ENCODE measurements around the gene RNU1-3.
A peak's percentile ranks its signal among the peaks of the same experiment; 100 is the strongest.
"Not testable (repeated sequence)": the region's sequence is repeated elsewhere in the genome, so short reads cannot be mapped to it uniquely, and the experiment has no call there.

Gene RNU1-3

DNA sequence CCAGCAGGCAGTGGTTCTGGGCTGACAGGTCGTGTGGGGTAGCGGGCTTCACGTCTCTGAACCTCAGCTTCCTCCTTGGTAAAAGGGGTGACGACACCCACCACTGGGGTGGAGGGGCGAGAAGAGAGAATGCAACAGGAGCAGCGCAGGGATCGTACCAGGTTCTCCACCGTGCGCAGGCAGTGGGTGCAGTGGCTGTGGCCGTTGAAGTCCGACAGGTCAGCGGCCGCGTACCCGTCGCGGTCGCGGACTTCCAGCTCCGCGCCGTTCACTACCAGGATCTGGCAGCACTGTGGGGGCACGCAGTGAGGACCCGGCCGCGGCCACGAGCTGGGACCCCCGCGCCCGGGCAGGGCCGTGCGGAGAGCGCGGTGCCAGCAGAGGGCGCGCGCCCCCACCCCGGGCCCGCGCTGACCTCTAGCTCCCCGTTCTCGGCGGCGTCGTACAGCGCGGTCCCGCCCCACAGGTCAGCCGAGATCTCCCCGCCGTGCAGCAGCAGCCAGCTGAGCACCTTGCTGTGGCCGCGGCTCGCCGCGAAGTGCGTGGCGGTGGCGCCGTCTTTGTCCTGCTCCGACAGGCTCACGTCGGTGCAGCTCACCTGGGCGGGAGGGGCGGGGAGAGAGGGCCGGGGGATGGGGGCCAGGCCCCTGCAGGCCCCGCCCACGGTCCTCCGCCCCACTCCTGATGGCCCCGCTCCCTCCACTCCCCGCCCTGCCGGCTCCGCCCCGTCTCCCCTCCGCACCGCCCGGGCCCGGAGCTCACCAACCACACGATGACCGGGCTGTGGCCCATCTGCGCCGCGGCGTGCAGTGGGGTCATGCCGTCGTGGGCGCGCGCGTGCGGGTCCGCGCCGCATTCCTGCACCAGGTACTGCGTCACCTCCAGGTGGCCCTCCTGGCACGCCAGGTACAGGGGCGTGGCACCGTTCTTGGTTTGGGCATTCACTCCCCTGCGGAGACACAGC is 40.7 kb upstream of the RNU1-3 start:
- H3K27ac ChIP-seq; H3K4me3 ChIP-seq (IDR thresholded peaks at IDR 0.05; ENCODE audit: insufficient read depth, low read depth, low read length): not testable (repeated sequence)
- TF ChIP-seq, protein P1, sequence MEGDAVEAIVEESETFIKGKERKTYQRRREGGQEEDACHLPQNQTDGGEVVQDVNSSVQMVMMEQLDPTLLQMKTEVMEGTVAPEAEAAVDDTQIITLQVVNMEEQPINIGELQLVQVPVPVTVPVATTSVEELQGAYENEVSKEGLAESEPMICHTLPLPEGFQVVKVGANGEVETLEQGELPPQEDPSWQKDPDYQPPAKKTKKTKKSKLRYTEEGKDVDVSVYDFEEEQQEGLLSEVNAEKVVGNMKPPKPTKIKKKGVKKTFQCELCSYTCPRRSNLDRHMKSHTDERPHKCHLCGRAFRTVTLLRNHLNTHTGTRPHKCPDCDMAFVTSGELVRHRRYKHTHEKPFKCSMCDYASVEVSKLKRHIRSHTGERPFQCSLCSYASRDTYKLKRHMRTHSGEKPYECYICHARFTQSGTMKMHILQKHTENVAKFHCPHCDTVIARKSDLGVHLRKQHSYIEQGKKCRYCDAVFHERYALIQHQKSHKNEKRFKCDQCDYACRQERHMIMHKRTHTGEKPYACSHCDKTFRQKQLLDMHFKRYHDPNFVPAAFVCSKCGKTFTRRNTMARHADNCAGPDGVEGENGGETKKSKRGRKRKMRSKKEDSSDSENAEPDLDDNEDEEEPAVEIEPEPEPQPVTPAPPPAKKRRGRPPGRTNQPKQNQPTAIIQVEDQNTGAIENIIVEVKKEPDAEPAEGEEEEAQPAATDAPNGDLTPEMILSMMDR (conservative IDR thresholded peaks at IDR 0.05; ENCODE audit: low read depth, low read length), result 0 out of 2 replicates have a peak, but pooled peaks have one; percentile 13

DNA sequence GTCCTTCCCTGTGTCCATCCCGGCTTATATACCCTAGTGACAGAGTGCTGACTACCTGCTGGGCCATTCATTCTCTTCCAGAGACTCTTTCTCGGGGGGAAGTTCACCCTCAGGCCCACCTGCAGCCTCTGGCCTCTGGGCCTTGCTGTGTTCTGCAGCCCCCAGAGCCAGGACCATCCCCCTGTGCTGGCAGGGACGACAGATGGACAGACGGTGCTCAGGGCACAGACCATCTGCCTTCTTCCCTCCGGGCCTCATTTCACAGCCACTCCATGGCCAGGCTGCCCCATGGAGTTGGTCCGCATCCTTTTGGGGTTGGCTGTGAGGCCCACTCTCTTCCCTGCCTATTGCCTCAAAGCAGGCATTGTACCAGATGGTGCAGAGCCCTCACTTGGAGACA is 39.6 kb upstream of the RNU1-3 start:
- not testable (repeated sequence) for H4K20me1 ChIP-seq (ENCODE audit: insufficient read depth); H3K27me3 ChIP-seq (ENCODE audit: insufficient read depth, low read depth); H3K9ac ChIP-seq; H3K79me2 ChIP-seq (ENCODE audit: insufficient read depth, low read depth); H3K27ac ChIP-seq; H3K36me3 ChIP-seq (ENCODE audit: insufficient read depth); H3K4me1 ChIP-seq (ENCODE audit: low read depth, poor library complexity, severe bottlenecking); H3K4me3 ChIP-seq (IDR thresholded peaks at IDR 0.05; ENCODE audit: insufficient read depth, low read depth, low read length); H3K4me2 ChIP-seq; H2AFZ ChIP-seq (ENCODE audit: low read depth)

More for the DNA sequence above, 40.7 kb upstream of the RNU1-3 start:
- not testable (repeated sequence) for H3K36me3 ChIP-seq (ENCODE audit: insufficient read depth); H3K4me2 ChIP-seq; H3K9ac ChIP-seq; H2AFZ ChIP-seq (ENCODE audit: low read depth); H4K20me1 ChIP-seq (ENCODE audit: insufficient read depth); H3K27me3 ChIP-seq (ENCODE audit: insufficient read depth, low read depth); H3K4me1 ChIP-seq (ENCODE audit: low read depth, poor library complexity, severe bottlenecking); H3K79me2 ChIP-seq (ENCODE audit: insufficient read depth, low read depth)

- not testable (repeated sequence) for H3K4me2 ChIP-seq; H4K20me1 ChIP-seq (ENCODE audit: insufficient read depth); H3K36me3 ChIP-seq (ENCODE audit: insufficient read depth); H3K27me3 ChIP-seq (ENCODE audit: insufficient read depth, low read depth); H3K79me2 ChIP-seq (ENCODE audit: insufficient read depth, low read depth); H3K27ac ChIP-seq; H3K9ac ChIP-seq; H2AFZ ChIP-seq (ENCODE audit: low read depth); H3K4me1 ChIP-seq (ENCODE audit: low read depth, poor library complexity, severe bottlenecking); H3K4me3 ChIP-seq (IDR thresholded peaks at IDR 0.05; ENCODE audit: insufficient read depth, low read depth, low read length)
Measured at GRCh38 chr1:16704502-16705100, 37.9 kb upstream of the RNU1-3 start.

- H3K27ac ChIP-seq; H3K27me3 ChIP-seq (ENCODE audit: insufficient read depth, low read depth); H2AFZ ChIP-seq (ENCODE audit: low read depth); H3K79me2 ChIP-seq (ENCODE audit: insufficient read depth, low read depth); H4K20me1 ChIP-seq (ENCODE audit: insufficient read depth); H3K4me1 ChIP-seq (ENCODE audit: low read depth, poor library complexity, severe bottlenecking); H3K36me3 ChIP-seq (ENCODE audit: insufficient read depth); H3K4me3 ChIP-seq (IDR thresholded peaks at IDR 0.05; ENCODE audit: insufficient read depth, low read depth, low read length); H3K9ac ChIP-seq; H3K4me2 ChIP-seq: not testable (repeated sequence)
Measured at GRCh38 chr1:16704076-16704475, 37.3 kb upstream of the RNU1-3 start.

- H3K4me1 ChIP-seq (ENCODE audit: low read depth, poor library complexity, severe bottlenecking); H3K9ac ChIP-seq; H3K36me3 ChIP-seq (ENCODE audit: insufficient read depth); H3K4me2 ChIP-seq; H3K27ac ChIP-seq; H3K4me3 ChIP-seq (IDR thresholded peaks at IDR 0.05; ENCODE audit: insufficient read depth, low read depth, low read length); H3K27me3 ChIP-seq (ENCODE audit: insufficient read depth, low read depth); H3K79me2 ChIP-seq (ENCODE audit: insufficient read depth, low read depth); H4K20me1 ChIP-seq (ENCODE audit: insufficient read depth); H2AFZ ChIP-seq (ENCODE audit: low read depth): not testable (repeated sequence)
Measured at GRCh38 chr1:16703602-16704001, 36.9 kb upstream of the RNU1-3 start.

GRCh38 chr1:16703141-16703540 is 36.4 kb upstream of the RNU1-3 start:
- not testable (repeated sequence) for H4K20me1 ChIP-seq (ENCODE audit: insufficient read depth); H3K4me3 ChIP-seq (IDR thresholded peaks at IDR 0.05; ENCODE audit: insufficient read depth, low read depth, low read length); H3K36me3 ChIP-seq (ENCODE audit: insufficient read depth); H3K79me2 ChIP-seq (ENCODE audit: insufficient read depth, low read depth); H3K27ac ChIP-seq; H2AFZ ChIP-seq (ENCODE audit: low read depth); H3K9ac ChIP-seq; H3K4me1 ChIP-seq (ENCODE audit: low read depth, poor library complexity, severe bottlenecking); H3K4me2 ChIP-seq; H3K27me3 ChIP-seq (ENCODE audit: insufficient read depth, low read depth)
- TF ChIP-seq, protein P1 (conservative IDR thresholded peaks at IDR 0.05; ENCODE audit: low read depth, low read length), result peak; percentile 36; the same call in 1 of the 2 replicates

GRCh38 chr1:16702280-16702679 is 35.5 kb upstream of the RNU1-3 start:
- H2AFZ ChIP-seq (ENCODE audit: low read depth); H3K27me3 ChIP-seq (ENCODE audit: insufficient read depth, low read depth); H3K79me2 ChIP-seq (ENCODE audit: insufficient read depth, low read depth); H4K20me1 ChIP-seq (ENCODE audit: insufficient read depth); H3K36me3 ChIP-seq (ENCODE audit: insufficient read depth); H3K4me1 ChIP-seq (ENCODE audit: low read depth, poor library complexity, severe bottlenecking); H3K4me2 ChIP-seq; H3K27ac ChIP-seq; H3K4me3 ChIP-seq (IDR thresholded peaks at IDR 0.05; ENCODE audit: insufficient read depth, low read depth, low read length); H3K9ac ChIP-seq: not testable (repeated sequence)

- not testable (repeated sequence) for H3K27me3 ChIP-seq (ENCODE audit: insufficient read depth, low read depth); H3K79me2 ChIP-seq (ENCODE audit: insufficient read depth, low read depth); H3K4me2 ChIP-seq; H3K4me1 ChIP-seq (ENCODE audit: low read depth, poor library complexity, severe bottlenecking); H2AFZ ChIP-seq (ENCODE audit: low read depth); H3K36me3 ChIP-seq (ENCODE audit: insufficient read depth); H4K20me1 ChIP-seq (ENCODE audit: insufficient read depth); H3K27ac ChIP-seq; H3K4me3 ChIP-seq (IDR thresholded peaks at IDR 0.05; ENCODE audit: insufficient read depth, low read depth, low read length); H3K9ac ChIP-seq
Measured at GRCh38 chr1:16701189-16701588, 34.4 kb upstream of the RNU1-3 start.
